Stomach (tissue), 4 donors: ENCODE data around the gene LONP2.

Experiments
- CTCF ChIP-seq, 7 experiments: fragments of 450-650 bp in 4 of 7; fragments of 200-600 bp in 3 of 7; sonication (generic) in 3 of 7; IDR thresholded peaks; one replicate each; pipeline ENCODE4 v1.5.1; 2016 to 2019; ENCODE audit warnings: antibody characterized with exemption in 7 of 7, control low read depth in 2 of 7, mild to moderate bottlenecking in 1 of 7
- POLR2A ChIP-seq, 4 donors: fragments of 450-650 bp; IDR thresholded peaks; one replicate each; pipeline ENCODE4 v1.6.1; 2016; ENCODE audit warnings: antibody characterized with exemption in 4 of 4, control low read depth in 2 of 4, mild to moderate bottlenecking in 1 of 4, moderate library complexity in 1 of 4

GRCh38 chr16:48244080-48244862 is at the start of gene LONP2:
- TF ChIP-seq POLR2A (IDR thresholded peaks at IDR 0.05) (peak in 1 of 4 donors; percentile 37), CTCF (IDR thresholded peaks at IDR 0.05) (no peak)
